Neural cell (in vitro differentiated cells): Measurements from ENCODE around the gene NDC1. TPM values are rescaled to one million over a fixed set of nuclear protein-coding genes. Genes with fewer than 3 reads are reported as not detected.
"Not testable (repeated sequence)": the region's sequence is repeated elsewhere in the genome, so short reads cannot be mapped to it uniquely, and the experiment has no call there.

Experiments used
- H2AFZ ChIP-seq: fragments of 200-600, 300-800 bp; sonication (generic), shearing (Covaris generic); 2 replicates; pipeline ENCODE4 v1.6.0; 2014; ENCODE audit warnings: low read depth, mild to moderate bottlenecking, antibody characterized with exemption, low read length, moderate library complexity
- H3F3A ChIP-seq: fragments of 200-600 bp; shearing (Covaris generic); 2 replicates; pipeline ENCODE4 v1.6.1; 2016; ENCODE audit warnings: mild to moderate bottlenecking, moderate library complexity, mixed read lengths, antibody characterized with exemption, low read length; ENCODE audit not compliant: insufficient read depth, poor library complexity, severe bottlenecking
- H3K27ac ChIP-seq: fragments of 200-600, 300-800 bp; sonication (generic), shearing (Covaris generic); 2 replicates; pipeline ENCODE4 v1.5.1; 2014; ENCODE audit warnings: mild to moderate bottlenecking, low read length, moderate library complexity
- H3K27me3 ChIP-seq: fragments of 300-800, 200-600 bp; sonication (generic), shearing (Covaris generic); 2 replicates; pipeline ENCODE4 v1.6.0; 2014; ENCODE audit warnings: mild to moderate bottlenecking, low read depth, low read length, moderate library complexity; ENCODE audit not compliant: insufficient read depth
- H3K36me3 ChIP-seq: fragments of 300-800, 200-600 bp; sonication (generic), shearing (Covaris generic); 2 replicates; pipeline ENCODE4 v1.5.1; 2014; ENCODE audit warnings: mild to moderate bottlenecking, antibody characterized with exemption, low read length, moderate library complexity; ENCODE audit not compliant: insufficient read depth
- H3K4me2 ChIP-seq: fragments of 300-800, 200-600 bp; sonication (generic), shearing (Covaris generic); 2 replicates; pipeline ENCODE4 v1.6.0; 2014; ENCODE audit warnings: mild to moderate bottlenecking, low read length
- H3K4me3 ChIP-seq: fragments of 300-800, 200-600 bp; sonication (generic), shearing (Covaris generic); 2 replicates; pipeline ENCODE4 v1.5.1; 2014; ENCODE audit warnings: mild to moderate bottlenecking, low read length, moderate library complexity
- H3K79me2 ChIP-seq: fragments of 200-600 bp; shearing (Covaris generic); replicated peaks from 2 replicates; pipeline ENCODE4 v1.6.0; 2014; ENCODE audit warnings: mild to moderate bottlenecking, low read length, moderate library complexity; ENCODE audit not compliant: insufficient read depth
- H3K9ac ChIP-seq: fragments of 300-800, 200-600 bp; sonication (generic), shearing (Covaris generic); 2 replicates; pipeline ENCODE4 v1.6.1; 2016; ENCODE audit warnings: mild to moderate bottlenecking, low read length, mixed read lengths
- H3K9me2 ChIP-seq: fragments of 200-600 bp; shearing (Covaris generic); 2 replicates; pipeline ENCODE4 v1.6.1; 2016; ENCODE audit warnings: mild to moderate bottlenecking, low read length, mixed read lengths; ENCODE audit not compliant: insufficient read depth
- H3K9me3 ChIP-seq: fragments of 200-600, 300-800 bp; sonication (generic), shearing (Covaris generic); 2 replicates; pipeline ENCODE4 v1.6.1; 2016; ENCODE audit warnings: mild to moderate bottlenecking, mixed run types, low read length, moderate library complexity, mixed read lengths
- H4K20me1 ChIP-seq: fragments of 200-600 bp; shearing (Covaris generic); 2 replicates; pipeline ENCODE4 v1.6.1; 2016; ENCODE audit warnings: mild to moderate bottlenecking, mixed run types; ENCODE audit not compliant: insufficient read depth
- CTCF ChIP-seq: fragments of 450-650 bp; IDR thresholded peaks from 2 replicates; pipeline ENCODE4 v1.5.1; 2014; ENCODE audit warnings: antibody characterized with exemption, mild to moderate bottlenecking, moderate library complexity; ENCODE audit not compliant: poor library complexity, severe bottlenecking
- EP300 ChIP-seq: fragments of 450-650 bp; conservative IDR thresholded peaks from 2 replicates; pipeline ENCODE4 v1.6.1; 2014; ENCODE audit warnings: antibody characterized with exemption, mild to moderate bottlenecking, moderate library complexity; ENCODE audit not compliant: poor library complexity, severe bottlenecking
- EZH2 ChIP-seq: fragments of 200-600, 300-800 bp; shearing (Covaris generic), sonication (generic); IDR thresholded peaks from 2 replicates; pipeline ENCODE4 v1.6.1; 2014; ENCODE audit warnings: antibody characterized with exemption, low read length, borderline replicate concordance, mild to moderate bottlenecking; ENCODE audit not compliant: insufficient read depth, poor library complexity, severe bottlenecking
- MXI1 ChIP-seq: fragments of 450-650 bp; conservative IDR thresholded peaks from 2 replicates; pipeline ENCODE4 v1.6.1; 2014; ENCODE audit warnings: antibody characterized with exemption, mild to moderate bottlenecking; ENCODE audit not compliant: poor library complexity, severe bottlenecking
- POLR2AphosphoS5 ChIP-seq: IDR thresholded peaks from 2 replicates; pipeline ENCODE4 v1.6.1; 2012
- RAD21 ChIP-seq: fragments of 450-650 bp; conservative IDR thresholded peaks from 2 replicates; pipeline ENCODE4 v1.6.1; 2014; ENCODE audit warnings: antibody characterized with exemption, mild to moderate bottlenecking, moderate library complexity
- REST ChIP-seq: IDR thresholded peaks from 2 replicates; pipeline ENCODE4 v1.6.1; 2012; ENCODE audit warnings: borderline replicate concordance
- SMC3 ChIP-seq: fragments of 450-650 bp; conservative IDR thresholded peaks from 2 replicates; pipeline ENCODE4 v1.6.1; 2014; ENCODE audit warnings: antibody characterized with exemption, mild to moderate bottlenecking, moderate library complexity; ENCODE audit not compliant: poor library complexity
- TAF1 ChIP-seq: IDR thresholded peaks from 2 replicates; pipeline ENCODE4 v1.6.1; 2012; ENCODE audit warnings: low read depth
- polyA minus RNA-seq: library from RNA; depleted of rRNA, polyadenylated mRNA; stranded (reverse); fragments of >200 nt; gene quantifications from 2 replicates; pipeline ENCODE4 v1.2.3, GENCODE V29; 2014
- polyA plus RNA-seq: library from polyadenylated mRNA; depleted of rRNA; stranded (reverse); fragments of >200 nt; gene quantifications from 2 replicates; pipeline ENCODE4 v1.2.3, GENCODE V29; 2014

The NDC1 gene
- polyA plus RNA-seq, result 18.0 and 18.3 TPM in 2 replicates
- polyA minus RNA-seq, result 25.5 and 26.3 TPM in 2 replicates

GRCh38 chr1:53837924-53838653 lies at the start of gene NDC1:
NDC1 (minus strand) TSS chr1:53838296; CDS start chr1:53838261, 35 bp downstream.
- no peaks in the 10 kb centered on the region for H3K9me3 ChIP-seq

GRCh38 chr1:53883600-53883999 lies 45.5 kb upstream of the NDC1 start:
- H3K27me3 ChIP-seq, H2AFZ ChIP-seq, H3K27ac ChIP-seq, H3K9ac ChIP-seq, H3K36me3 ChIP-seq, H3F3A ChIP-seq, H3K9me3 ChIP-seq, H3K4me2 ChIP-seq, H3K9me2 ChIP-seq, H3K79me2 ChIP-seq, H3K4me3 ChIP-seq, H4K20me1 ChIP-seq: not testable (repeated sequence)

More at GRCh38 chr1:53837924-53838653, at the start of gene NDC1:
- no peaks in the 10 kb centered on the region for H3F3A ChIP-seq
- peaks cover 16% of the 10 kb centered on the region for H3K79me2 ChIP-seq
- H3K9ac ChIP-seq, result peak within 1 kb of the TSS; percentile 91
- H3K36me3 ChIP-seq, result no peaks in the 10 kb centered on the region
- no peaks in the 10 kb centered on the region for H3K27me3 ChIP-seq
- H3K4me3 ChIP-seq, result peak within 1 kb of the TSS; percentile 80
- peak within 1 kb of the TSS; percentile 93 for H3K27ac ChIP-seq
- H3K4me2 ChIP-seq, result peak within 1 kb of the TSS; percentile 68
- peak within 1 kb of the TSS; percentile 78 for H2AFZ ChIP-seq
- TF ChIP-seq EZH2 (peak; percentile 46), REST (peak; percentile 35), RAD21 (peak; percentile 45), MXI1 (peak; percentile 99), SMC3 (peak; percentile 74), EP300 (peak; percentile 68), POLR2AphosphoS5 (peak; percentile 43), CTCF (peak; percentile 63), TAF1 (no peak)
- no peaks in the 10 kb centered on the region for H3K9me2 ChIP-seq
- no peaks in the 10 kb centered on the region for H4K20me1 ChIP-seq

GRCh38 chr1:53881853-53882252 lies 43.8 kb upstream of the NDC1 start:
- not testable (repeated sequence) for H3K4me2 ChIP-seq, H3K27me3 ChIP-seq, H3K36me3 ChIP-seq, H3K9ac ChIP-seq, H3K9me3 ChIP-seq, H3F3A ChIP-seq, H2AFZ ChIP-seq, H3K9me2 ChIP-seq, H3K27ac ChIP-seq, H3K4me3 ChIP-seq, H4K20me1 ChIP-seq, H3K79me2 ChIP-seq
